DND-41 (cell line): ENCODE results near the gene DENND1A.

Experiments
- ATAC-seq: fragments of 200-7000 bp; cut with Tn5 transposase; 3 replicates; pipeline ENCODE4 v1.9.1; 2021; ENCODE audit warnings: low read depth; ENCODE audit not compliant: insufficient read depth
- DNase-seq: peaks from one replicate; pipeline ENCODE4 v3.0.0-alpha.2; 2020
- H2AFZ ChIP-seq: 2 replicates; pipeline ENCODE4 v1.6.0; 2012; ENCODE audit warnings: low read depth, low read length
- H3K27ac ChIP-seq: 2 replicates; pipeline ENCODE4 v1.5.1; 2012; ENCODE audit warnings: low read length, inconsistent platforms
- H3K27me3 ChIP-seq: fragments of 200-600 bp; sonication (generic); 2 replicates; pipeline ENCODE4 v1.6.0; 2012; ENCODE audit warnings: low read length, mild to moderate bottlenecking, inconsistent platforms; ENCODE audit not compliant: insufficient read depth, poor library complexity
- H3K36me3 ChIP-seq: 2 replicates; pipeline ENCODE4 v1.5.1; 2012; ENCODE audit warnings: low read length, inconsistent platforms; ENCODE audit not compliant: insufficient read depth
- H3K4me1 ChIP-seq: 2 replicates; pipeline ENCODE4 v1.5.1; 2012; ENCODE audit warnings: mild to moderate bottlenecking, low read length; ENCODE audit not compliant: insufficient read depth
- H3K4me2 ChIP-seq: 2 replicates; pipeline ENCODE4 v1.6.0; 2012; ENCODE audit warnings: mild to moderate bottlenecking, moderate library complexity, low read length, inconsistent platforms; ENCODE audit not compliant: insufficient read depth
- H3K4me3 ChIP-seq, 2 experiments: fragments of 200-600 bp in 1 of 2; shearing (Covaris generic) in 1 of 2; 2 replicates each; pipeline ENCODE4 v1.5.1; 2012 to 2016; ENCODE audit warnings: inconsistent platforms in 2 of 2, low read length in 2 of 2, mild to moderate bottlenecking in 2 of 2, low read depth in 1 of 2, moderate library complexity in 1 of 2
- H3K79me2 ChIP-seq: 2 replicates; pipeline ENCODE4 v1.6.0; 2012; ENCODE audit warnings: low read length, inconsistent platforms; ENCODE audit not compliant: insufficient read depth
- H3K9ac ChIP-seq: 2 replicates; pipeline ENCODE4 v1.6.0; 2012; ENCODE audit warnings: low read depth, mild to moderate bottlenecking, inconsistent platforms, low read length, moderate library complexity
- H3K9me3 ChIP-seq: 2 replicates; pipeline ENCODE4 v1.5.1; 2012; ENCODE audit warnings: low read length, moderate library complexity, mild to moderate bottlenecking, inconsistent platforms; ENCODE audit not compliant: insufficient read depth, severe bottlenecking
- H4K20me1 ChIP-seq: 2 replicates; pipeline ENCODE4 v1.6.0; 2012; ENCODE audit warnings: low read length; ENCODE audit not compliant: insufficient read depth
- EZH2 ChIP-seq: IDR thresholded peaks from 3 replicates; pipeline ENCODE4 v1.6.1; 2012; ENCODE audit warnings: borderline replicate concordance, low read depth, mild to moderate bottlenecking, moderate library complexity, low read length, inconsistent platforms; ENCODE audit not compliant: severe bottlenecking
- TF ChIP-seq, protein P1 (sequence below): IDR thresholded peaks from 2 replicates; pipeline ENCODE4 v1.5.1; 2012; ENCODE audit warnings: borderline replicate concordance, low read length, moderate library complexity, mild to moderate bottlenecking; ENCODE audit not compliant: poor library complexity, severe bottlenecking; ENCODE audit errors: extremely low read depth

The DENND1A gene

GRCh38 chr9:123861756-123862120 lies 68.2 kb downstream of the DENND1A start:
- Histone ChIP-seq H3K4me2 (no peak overlapping the region), H3K9me3 (no peaks in the 10 kb centered on the region), H3K4me3 (no peak overlapping the region), H3K79me2 (no peaks in the 10 kb centered on the region), H3K4me1 (peaks cover 9% of the 10 kb centered on the region; the same call in 1 of the 2 replicates), H3K36me3 (no peaks in the 10 kb centered on the region), H2AFZ (no peak overlapping the region), H3K9ac (no peak overlapping the region), H3K27ac (no peak overlapping the region), H3K27me3 (no peaks in the 10 kb centered on the region), H4K20me1 (no peaks in the 10 kb centered on the region)
- ATAC-seq (no peak), DNase-seq (no peak)
- TF ChIP-seq, protein P1, sequence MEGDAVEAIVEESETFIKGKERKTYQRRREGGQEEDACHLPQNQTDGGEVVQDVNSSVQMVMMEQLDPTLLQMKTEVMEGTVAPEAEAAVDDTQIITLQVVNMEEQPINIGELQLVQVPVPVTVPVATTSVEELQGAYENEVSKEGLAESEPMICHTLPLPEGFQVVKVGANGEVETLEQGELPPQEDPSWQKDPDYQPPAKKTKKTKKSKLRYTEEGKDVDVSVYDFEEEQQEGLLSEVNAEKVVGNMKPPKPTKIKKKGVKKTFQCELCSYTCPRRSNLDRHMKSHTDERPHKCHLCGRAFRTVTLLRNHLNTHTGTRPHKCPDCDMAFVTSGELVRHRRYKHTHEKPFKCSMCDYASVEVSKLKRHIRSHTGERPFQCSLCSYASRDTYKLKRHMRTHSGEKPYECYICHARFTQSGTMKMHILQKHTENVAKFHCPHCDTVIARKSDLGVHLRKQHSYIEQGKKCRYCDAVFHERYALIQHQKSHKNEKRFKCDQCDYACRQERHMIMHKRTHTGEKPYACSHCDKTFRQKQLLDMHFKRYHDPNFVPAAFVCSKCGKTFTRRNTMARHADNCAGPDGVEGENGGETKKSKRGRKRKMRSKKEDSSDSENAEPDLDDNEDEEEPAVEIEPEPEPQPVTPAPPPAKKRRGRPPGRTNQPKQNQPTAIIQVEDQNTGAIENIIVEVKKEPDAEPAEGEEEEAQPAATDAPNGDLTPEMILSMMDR: no peak
- TF ChIP-seq EZH2: no peak

GRCh38 chr9:123861086-123861755 lies 68.7 kb downstream of the DENND1A start:
- no peak for TF ChIP-seq EZH2
- TF ChIP-seq, protein P1: no peak
- DNase-seq: no peak
- ATAC-seq: no peak
- no peak overlapping the region for H3K9ac ChIP-seq
- H3K27ac ChIP-seq: no peak overlapping the region
- peaks cover 5% of the 10 kb centered on the region; the same call in 1 of the 2 replicates for H3K4me1 ChIP-seq
- no peaks in the 10 kb centered on the region for H3K9me3 ChIP-seq
- H3K36me3 ChIP-seq: no peaks in the 10 kb centered on the region
- H4K20me1 ChIP-seq: no peaks in the 10 kb centered on the region
- no peak overlapping the region for H2AFZ ChIP-seq
- no peaks in the 10 kb centered on the region for H3K27me3 ChIP-seq
- no peak overlapping the region for H3K4me2 ChIP-seq
- no peaks in the 10 kb centered on the region for H3K79me2 ChIP-seq
- H3K4me3 ChIP-seq: no peak overlapping the region

- Histone ChIP-seq H3K36me3 (no peaks in the 10 kb centered on the region), H3K9me3 (no peaks in the 10 kb centered on the region), H3K4me1 (no peaks in the 10 kb centered on the region), H3K27ac (no peak overlapping the region), H3K79me2 (no peaks in the 10 kb centered on the region), H3K9ac (no peak overlapping the region), H3K27me3 (no peaks in the 10 kb centered on the region), H3K4me2 (no peak overlapping the region), H3K4me3 (no peak overlapping the region), H2AFZ (no peak overlapping the region), H4K20me1 (no peaks in the 10 kb centered on the region)
- no peak for TF ChIP-seq EZH2
- ATAC-seq (no peak), DNase-seq (no peak)
These were observed 69.3 kb downstream of the DENND1A start for GRCh38 chr9:123860603-123861002.

- no peak overlapping the region for H3K27ac ChIP-seq
- peaks cover 1% of the 10 kb centered on the region for H3K9me3 ChIP-seq
- no peaks in the 10 kb centered on the region for H3K27me3 ChIP-seq
- no peaks in the 10 kb centered on the region for H3K36me3 ChIP-seq
- H3K4me3 ChIP-seq: no peak overlapping the region
- TF ChIP-seq EZH2: no peak
- TF ChIP-seq, protein P1: no peak
- DNase-seq: no peak
- H3K4me2 ChIP-seq: no peak overlapping the region
- no peak for ATAC-seq
- H3K4me1 ChIP-seq: no peaks in the 10 kb centered on the region
- no peak overlapping the region for H3K9ac ChIP-seq
- no peak overlapping the region for H2AFZ ChIP-seq
- no peaks in the 10 kb centered on the region for H3K79me2 ChIP-seq
- H4K20me1 ChIP-seq: no peaks in the 10 kb centered on the region
These were observed 77.5 kb downstream of the DENND1A start for GRCh38 chr9:123852403-123852802.
